HG02623 (cell line): Measurements from ENCODE around the gene PBX2.

Experiments used
- ATAC-seq: cut with Tn5 transposase; IDR thresholded peaks from one replicate; pipeline ENCODE4 v1.9.1; 2021; ENCODE audit warnings: moderate library complexity; ENCODE audit not compliant: unreplicated experiment

The PBX2 gene

DNA sequence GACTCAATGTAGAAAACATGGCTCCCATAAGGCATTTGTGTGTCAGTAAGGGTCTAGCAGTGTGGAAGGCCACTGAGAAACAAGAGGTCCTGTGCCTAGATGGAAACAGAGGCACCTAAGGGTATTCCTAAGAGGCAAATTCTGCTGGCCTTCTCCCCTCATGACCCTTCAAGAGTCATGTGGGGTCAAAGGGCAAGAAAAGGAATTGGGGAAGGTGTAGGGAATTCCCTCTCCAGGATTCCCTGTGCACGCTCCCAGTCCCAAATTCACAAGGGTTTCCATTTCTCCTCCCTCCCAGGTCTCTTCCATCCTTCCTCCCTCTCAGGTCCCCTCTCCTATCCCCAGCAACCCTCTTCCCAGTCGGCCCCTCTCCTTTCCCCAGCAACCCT lies 14.7 kb downstream of the PBX2 start:
- ATAC-seq, result no peak

DNA sequence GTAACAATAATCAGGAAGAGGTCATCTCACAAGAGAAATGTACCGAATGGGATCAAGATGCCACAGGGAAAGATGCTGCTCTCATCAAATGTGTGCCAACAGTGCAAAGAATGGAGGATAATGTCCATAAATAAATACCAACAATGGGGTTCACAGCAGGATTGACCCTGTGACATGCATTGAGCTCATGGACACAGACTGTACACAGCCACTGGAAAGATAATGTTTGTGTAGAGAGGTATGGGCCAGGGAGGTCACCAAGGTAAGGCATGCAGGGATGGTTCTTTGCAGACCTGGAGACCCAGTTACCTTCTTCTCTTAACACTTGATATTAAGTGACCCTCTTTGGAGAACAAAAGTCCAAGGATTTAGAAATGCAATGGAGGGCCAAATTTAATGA lies 15.6 kb downstream of the PBX2 start:
- ATAC-seq, result no peak

DNA sequence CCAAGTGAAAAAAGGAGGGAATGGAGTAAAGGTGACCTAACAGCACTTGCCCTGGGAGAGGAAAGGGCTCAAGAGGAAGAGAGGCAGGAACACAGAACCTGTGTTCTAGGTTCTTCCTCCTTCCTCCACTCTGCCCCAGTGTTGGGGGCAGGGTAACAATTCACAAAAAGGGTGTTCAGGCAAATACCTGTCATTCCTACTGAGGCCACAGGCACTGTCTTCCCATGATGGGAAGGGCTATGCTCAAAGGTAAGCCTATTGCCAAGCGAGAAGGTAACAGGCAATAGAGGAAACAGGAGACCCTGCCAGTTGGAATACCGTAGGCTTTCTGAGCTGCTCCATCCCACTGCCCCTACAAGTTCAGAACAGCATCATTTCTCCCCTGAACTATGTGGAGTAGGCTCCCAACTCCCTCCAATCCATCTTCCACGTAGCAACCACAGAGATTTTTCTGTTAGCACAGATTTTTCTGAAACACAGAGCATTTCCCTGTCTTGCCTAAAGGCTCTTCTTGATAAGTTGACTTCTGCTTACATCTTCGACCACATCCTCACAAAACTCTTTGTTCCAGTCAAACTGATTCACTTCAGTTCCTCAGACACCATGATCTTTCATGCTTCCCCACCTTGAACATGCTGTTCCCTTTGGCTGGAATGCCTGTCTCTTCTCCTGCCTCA lies 16.8 kb downstream of the PBX2 start:
- no peak for ATAC-seq

DNA sequence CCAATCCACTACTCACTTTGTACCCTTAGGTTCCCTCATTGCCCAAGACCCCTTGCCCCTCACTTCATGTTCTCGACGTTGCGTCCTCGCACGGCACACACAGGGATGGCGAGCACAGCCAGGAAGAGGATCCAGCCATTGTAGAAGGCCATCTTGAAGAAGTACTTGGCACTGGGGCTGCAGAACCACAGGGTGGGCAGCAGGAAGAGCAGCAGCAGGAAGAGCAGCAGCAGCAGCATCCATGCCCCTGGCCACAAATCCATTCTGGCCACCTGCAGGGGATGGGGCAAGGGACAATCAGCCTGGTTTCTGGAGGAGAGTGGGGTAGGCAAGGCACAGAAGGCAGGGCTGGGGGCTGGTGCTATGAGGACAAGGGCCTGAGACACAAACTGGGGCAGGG lies 18.8 kb downstream of the PBX2 start:
- ATAC-seq, result no peak

DNA sequence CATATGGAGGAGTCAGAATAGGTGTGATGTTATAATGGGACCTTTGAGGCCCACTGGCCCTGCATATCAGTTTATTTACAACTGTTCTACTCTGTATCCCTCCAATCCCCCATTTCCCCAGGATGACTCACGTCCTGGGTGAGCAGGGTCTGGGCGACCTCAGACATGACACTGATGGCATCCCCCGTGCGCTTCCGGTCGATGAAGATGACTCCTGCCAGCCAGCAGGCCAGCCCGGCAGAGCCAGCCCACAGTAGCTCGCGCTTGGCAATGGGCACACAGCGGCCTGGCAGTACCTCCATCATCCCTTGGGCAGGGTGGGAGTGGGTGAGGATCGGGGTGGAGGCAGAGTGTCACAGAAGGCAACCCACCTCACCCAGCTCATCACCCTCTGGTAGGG lies 19.7 kb downstream of the PBX2 start:
- ATAC-seq, result no peak

DNA sequence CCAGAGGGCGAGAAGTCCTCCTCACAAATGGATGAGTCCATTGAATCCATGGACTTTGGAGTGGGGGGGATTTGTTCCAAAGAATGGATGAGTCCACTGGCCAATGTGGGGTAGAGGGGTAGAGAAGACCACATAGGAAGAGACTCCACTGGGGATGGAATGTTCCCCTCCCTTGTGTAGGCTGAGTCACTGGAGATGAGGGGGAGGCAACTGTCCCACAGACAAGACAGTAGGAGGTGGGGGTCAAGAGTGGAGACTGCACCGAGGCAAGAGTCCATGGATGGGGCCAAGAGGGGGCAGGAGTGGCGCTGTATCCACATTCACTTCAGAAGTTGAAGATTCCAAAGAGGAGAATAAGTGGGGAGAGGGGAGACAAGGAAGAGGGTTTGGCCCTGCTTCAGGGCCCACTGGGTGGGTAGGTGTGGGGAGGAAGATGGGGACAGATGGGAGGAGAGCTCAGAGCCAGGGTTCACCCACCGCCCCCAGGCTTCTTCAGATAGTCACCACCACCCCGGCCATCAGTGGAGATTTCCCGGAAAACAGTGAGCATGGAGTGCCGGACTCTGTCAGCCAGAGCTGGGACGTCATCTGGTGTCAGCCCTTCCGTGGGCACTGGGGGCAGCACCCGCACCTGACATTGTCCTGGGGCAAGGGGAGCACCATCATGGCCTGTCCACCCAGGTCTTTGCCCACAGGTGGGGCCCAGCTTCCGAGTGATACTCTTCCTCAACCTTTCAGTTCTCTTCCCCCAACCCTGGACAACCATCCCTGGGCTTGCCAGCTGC lies 21.0 kb downstream of the PBX2 start:
- ATAC-seq, result no peak

DNA sequence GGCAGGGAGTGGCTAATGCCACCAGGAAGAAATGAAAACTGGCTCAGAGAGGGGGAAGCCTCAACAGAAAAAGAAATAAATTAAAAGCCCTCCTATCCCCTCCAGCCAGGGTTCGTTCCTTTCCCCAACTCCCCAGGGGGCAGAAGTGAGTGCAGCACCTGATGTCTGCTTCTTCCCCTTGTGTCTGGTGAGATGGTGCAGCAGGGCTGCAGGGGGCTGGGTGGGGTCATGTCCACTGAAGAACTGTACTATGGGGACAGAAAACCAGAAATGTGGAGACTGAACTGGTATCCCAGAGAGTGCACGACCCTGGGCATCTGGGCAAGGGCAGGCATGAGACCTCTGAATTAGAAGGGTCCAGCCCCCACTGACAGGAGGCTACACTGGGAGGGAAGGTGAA lies 21.7 kb downstream of the PBX2 start:
- ATAC-seq, result no peak

DNA sequence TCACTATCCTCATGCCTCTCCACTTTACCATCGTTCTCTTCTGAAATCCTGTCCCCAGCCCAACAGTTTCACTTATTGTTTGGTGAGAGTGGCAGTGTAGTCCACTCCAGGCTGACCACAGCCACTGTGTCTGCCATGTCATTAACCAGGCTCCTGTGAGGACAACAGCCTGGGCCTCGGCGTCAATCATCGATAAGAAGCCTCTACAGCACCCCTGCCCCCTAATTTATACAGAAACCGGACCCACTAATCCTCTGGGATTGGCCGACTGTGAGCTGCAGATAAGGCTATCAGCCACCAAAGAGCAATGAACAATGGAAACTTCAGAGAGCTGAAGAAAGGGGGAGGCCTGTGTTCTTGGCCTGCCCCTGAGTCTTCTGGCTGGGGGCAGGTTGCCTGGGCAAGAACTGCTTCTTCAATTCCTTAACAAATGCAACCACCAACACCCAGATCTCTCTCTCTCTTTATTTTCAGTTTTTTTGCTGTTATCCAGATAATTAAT lies 22.2 kb downstream of the PBX2 start:
- ATAC-seq, result no peak

DNA sequence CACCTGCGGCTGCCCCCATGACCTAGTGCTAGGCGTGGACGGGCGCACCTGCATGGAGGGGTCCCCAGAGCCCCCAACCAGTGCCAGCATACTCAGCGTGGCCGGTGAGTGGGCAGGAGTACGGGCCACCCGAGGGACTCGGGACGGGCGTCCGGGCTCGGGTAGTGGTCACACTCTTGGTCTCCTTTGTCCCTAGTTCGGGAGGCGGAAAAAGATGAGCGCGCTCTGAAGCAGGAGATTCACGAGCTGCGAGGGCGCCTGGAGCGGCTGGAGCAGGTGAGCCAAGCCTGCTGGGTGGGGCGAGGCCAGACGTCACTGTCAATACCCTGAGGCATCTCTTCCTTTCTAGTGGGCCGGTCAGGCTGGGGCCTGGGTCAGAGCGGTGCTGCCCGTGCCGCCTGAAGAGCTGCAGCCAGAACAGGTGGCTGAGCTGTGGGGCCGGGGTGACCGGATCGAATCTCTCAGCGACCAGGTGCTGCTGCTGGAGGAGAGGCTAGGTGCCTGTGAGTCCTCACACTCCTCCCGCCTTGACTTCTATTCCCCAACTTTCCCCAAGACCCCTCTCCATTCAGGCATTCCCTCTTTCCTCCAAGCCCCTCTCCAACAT lies 22.7 kb downstream of the PBX2 start:
- no peak for ATAC-seq

DNA sequence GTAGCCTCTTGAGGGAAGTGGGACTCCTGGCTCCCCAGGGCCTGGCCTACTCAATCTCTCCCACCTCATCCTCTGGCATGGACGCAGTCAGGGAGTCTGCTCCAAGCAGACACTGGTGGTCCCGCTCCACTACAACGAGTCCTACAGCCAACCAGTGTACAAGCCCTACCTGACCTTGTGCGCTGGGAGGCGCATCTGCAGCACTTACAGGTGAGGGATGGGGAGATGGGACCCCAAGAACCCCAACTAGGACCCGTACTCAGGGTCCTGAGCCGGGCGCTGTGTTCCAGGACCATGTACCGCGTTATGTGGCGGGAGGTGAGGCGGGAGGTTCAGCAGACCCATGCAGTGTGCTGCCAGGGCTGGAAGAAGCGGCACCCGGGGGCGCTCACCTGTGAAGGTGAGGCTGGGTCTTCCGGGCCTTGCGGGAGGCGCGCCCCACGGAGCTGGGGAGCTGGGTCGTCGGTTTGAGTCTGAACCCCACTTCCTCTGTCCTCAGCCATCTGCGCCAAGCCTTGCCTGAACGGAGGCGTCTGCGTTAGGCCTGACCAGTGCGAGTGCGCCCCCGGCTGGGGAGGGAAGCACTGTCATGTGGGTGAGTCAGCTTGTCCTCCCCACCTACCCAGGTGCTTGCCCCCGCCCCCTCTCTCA lies 23.5 kb downstream of the PBX2 start:
- no peak for ATAC-seq

DNA sequence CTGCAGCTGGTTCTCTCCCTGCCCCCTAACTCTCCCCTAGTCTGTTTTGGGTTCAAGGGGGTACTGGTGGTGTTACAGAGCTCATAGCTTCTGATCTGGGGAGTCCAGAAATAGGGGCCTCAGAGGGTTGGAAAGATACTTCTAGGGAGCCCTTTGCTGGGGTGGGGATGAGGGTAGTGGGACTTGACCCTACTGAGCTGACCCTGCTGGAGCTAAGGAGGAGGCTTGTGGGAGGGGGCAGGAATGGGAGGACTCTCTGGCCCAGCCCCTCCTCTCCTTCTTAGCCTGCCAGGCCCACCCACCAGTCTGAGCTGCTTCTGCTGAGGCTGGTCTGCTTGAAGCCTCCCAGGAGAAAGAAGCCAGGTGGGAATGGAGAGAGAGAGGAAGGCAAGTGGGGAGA lies 25.7 kb downstream of the PBX2 start, which contains the start of gene EGFL8:
EGFL8 (plus strand) TSS at position 301 of the 400 bp plus-strand sequence. CDS start 1,571 bp downstream, outside the sequence.
- ATAC-seq, result no peak

DNA sequence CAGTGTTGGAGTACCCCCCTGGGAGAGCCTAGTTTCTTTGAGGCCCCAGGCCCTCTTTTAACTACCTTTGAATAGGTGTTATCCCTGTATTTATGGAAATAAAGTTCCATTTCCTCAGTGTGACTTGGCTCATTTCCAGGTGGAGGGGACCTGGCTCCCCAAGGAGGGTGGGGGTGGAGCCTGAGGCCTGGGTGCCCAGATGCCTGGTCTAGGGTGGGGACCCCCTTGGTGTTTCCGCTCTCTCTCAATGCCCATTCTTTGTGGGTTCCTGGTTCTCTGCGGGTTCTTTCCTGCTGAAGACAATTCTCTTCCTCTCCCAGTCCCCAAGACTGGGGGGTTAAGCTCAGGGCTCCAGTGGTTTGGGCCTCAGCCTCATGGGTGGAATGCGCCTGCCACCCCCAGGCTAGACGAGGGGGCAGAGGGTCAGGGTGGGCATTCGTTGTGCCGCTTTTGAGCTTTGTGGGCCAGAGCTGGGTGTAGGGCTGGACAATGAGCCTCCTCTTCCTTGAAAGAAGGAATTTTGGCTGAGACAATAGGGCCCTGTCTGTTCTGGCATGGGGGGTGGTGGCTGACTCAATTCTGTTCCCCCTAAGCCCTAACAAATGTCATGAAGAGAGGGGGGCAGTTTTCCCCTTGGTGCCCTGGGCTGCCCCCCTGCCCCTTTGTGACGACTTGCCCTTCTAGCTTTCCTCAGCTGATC lies 26.3 kb downstream of the PBX2 start:
- ATAC-seq, result no peak

DNA sequence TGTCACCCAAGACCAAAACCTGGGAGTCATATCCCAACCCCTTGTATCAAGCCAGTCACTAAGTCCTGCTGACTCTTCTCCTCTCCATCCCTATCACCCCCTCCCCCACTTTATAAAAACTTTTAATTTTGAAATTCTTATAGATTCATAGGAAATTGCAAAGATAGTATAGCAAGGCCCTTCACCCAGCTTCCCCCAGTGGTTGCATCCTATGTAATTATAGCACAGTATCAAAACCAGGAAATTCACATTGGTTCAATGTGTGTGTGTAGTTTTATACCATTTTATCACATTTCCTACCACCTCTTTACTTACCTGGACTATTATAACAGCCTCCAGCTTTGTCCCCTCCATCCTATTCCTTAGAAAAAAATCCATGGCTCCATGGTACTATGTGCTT lies 31.9 kb downstream of the PBX2 start:
- ATAC-seq, result no peak

DNA sequence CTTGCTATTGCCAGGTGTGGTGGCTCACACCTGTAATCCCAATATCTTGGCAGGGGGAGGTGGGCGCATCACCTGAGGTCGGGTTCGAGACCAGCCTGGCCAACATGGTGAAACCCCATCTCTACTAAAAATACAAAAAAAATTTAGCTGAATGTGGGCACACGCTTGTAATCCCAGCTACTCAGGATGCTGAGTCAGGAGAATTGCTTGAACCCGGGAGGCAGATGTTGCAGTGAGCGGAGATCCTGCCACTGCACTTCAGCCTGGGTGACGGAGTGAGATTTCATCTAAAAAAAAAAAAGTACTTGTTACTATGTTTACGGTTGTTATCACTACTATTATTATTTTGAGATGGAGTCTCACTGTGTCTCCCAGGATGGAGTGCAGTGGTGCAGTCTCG lies 33.1 kb downstream of the PBX2 start:
- no peak for ATAC-seq

DNA sequence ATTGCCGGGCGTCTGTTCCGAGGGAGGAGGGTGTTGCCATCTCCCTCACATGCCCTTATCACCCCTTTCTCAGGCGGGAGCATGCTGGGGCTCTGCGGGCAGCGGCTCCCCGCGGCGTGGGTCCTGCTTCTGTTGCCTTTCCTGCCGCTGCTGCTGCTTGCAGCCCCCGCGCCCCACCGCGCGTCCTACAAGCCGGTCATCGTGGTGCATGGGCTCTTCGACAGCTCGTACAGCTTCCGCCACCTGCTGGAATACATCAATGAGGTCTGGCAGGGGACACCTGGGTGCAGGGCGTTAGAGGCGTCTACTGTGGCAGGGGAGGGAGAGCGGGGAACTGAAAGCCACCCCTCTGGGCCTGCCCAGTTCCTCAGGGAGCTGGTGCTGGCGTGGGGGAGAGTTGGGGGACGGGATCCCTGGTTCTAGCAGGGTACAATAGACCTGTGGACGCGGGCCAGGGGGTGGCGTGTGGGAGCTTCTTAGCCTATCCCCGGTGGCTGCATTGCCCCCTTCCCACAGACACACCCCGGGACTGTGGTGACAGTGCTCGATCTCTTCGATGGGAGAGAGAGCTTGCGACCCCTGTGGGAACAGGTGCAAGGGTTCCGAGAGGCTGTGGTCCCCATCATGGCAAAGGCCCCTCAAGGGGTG lies 35.4 kb downstream of the PBX2 start:
- ATAC-seq, result no peak

DNA sequence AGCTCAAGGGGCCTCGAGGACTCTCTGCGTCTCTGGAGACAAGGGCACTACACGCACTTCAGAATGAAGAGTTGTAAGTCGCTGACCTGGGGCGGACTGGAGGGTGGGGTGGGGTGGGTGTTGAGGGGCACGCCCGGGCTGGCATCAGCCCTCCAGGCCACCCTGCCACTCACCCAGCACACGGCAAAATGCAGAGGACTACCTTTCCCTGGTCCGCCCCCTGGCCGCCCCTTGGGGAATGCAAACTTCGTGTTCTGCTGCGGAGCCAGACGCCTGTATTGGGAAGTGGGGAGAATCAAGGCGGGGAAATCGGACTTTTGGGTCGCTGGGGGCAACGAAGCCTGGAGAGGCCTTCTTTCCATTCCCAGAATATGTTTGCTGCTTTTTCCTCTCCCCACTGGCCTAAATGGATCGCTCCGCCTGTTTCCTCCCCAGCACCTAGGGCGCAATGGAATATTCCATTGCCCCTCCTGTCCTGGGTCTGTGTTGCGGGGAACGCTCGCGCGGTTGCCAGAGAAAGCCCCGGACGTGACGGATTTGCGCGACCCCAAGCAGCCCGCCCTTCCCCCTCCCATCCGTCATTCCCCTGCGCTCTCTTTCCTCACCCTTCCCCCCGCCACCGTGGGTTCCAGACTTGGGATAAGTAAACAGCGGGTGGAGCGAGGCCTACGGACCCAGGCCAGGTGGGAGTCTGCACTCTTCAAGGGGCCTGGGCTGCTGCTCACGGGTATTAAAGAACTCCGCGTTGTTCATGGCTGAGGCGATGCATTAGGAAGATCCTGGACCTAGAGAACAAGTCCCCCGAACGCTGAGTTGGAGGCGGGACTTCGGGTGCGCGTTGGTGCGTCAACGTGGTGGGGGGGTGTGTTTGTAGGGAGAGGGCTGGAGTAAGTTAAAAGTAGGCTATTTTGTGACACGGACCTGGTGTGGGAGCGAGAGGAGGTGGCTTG lies 36.2 kb downstream of the PBX2 start, which contains the start of gene PPT2:
PPT2 (plus strand) TSS at position 578 of the 950 bp plus-strand sequence. CDS start 454 bp downstream, outside the sequence.
- no peak for ATAC-seq

DNA sequence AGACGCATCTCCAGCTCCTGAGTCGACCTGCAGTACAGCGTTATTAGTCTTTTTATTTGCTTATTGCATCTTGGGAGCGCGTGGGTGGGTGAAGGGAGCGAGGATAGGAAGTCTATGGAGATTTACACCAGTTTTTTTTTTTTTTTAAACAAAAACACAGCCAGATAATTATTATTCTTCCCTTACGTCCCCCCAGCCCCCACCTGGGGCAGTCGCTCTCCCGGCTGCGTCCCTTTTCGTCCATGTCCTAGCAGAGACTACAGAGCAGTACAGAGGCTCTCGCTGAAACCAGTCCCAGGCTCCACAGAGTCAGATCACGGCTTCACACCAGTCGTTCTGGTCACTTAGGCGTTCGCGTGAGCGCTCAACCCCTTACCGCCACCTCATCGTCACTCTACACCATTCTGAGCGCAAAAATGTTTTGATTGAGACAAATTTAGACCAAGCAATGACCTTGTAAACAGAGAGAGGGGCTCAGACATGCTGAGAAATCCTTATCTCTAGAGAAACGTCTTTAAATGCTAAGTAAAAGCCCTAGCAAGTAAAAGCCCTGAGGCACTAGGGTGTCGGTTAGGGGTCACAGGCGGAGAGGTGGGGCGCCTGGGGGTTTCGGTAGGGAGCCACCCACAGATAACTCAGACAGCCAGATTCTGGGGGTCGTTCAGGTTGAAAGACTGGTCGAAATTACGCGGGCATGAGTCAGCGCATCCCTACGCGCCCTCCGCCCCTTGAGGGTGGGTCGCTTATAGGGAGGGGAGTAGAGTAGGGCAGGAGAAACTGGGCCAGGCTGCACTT lies 37.0 kb downstream of the PBX2 start:
- no peak for ATAC-seq
